HepG2 (cell line): ENCODE results near the gene GUCA1A. TPM values are rescaled to one million over a fixed set of nuclear protein-coding genes. Genes with fewer than 3 reads are reported as not detected.
A peak's percentile ranks its signal among the peaks of the same experiment; 100 is the strongest.

Source experiments
- ADNP ChIP-seq: sonication (generic); formaldehyde crosslinking; IDR thresholded peaks from 2 replicates; pipeline ENCODE4 v1.4.0; 2020; ENCODE audit warnings: missing genetic modification reagents
- ATF7 ChIP-seq, 2 experiments: fragments of 450-650 bp in 1 of 2; sonication (generic) in 1 of 2; formaldehyde crosslinking in 1 of 2; IDR thresholded peaks; 2 replicates each; pipeline versions ENCODE4 v1.4.0 to v1.6.1; 2016 to 2020; ENCODE audit warnings: antibody characterized with exemption in 1 of 2, mild to moderate bottlenecking in 1 of 2, missing genetic modification reagents in 1 of 2
- ETV6 ChIP-seq: sonication (generic); formaldehyde crosslinking; conservative IDR thresholded peaks from 2 replicates; pipeline ENCODE4 v1.4.0; 2020; ENCODE audit warnings: missing genetic modification reagents
- NPAS2 ChIP-seq: sonication (generic); formaldehyde crosslinking; IDR thresholded peaks from 2 replicates; pipeline ENCODE4 v1.8.0; 2022; ENCODE audit warnings: mild to moderate bottlenecking, missing genetic modification reagents, borderline replicate concordance
- PRDM10 ChIP-seq: sonication (generic); formaldehyde crosslinking; IDR thresholded peaks from 2 replicates; pipeline ENCODE4 v1.4.0; 2020; ENCODE audit warnings: low read depth, missing genetic modification reagents
- PREB ChIP-seq: sonication (generic); formaldehyde crosslinking; IDR thresholded peaks from 2 replicates; pipeline ENCODE4 v1.4.0; 2020; ENCODE audit warnings: missing genetic modification reagents
- REST ChIP-seq, 2 experiments: IDR thresholded peaks; 2 replicates each; pipeline ENCODE4 v1.6.1; 2011 to 2012; ENCODE audit warnings: low read length in 2 of 2, borderline replicate concordance in 1 of 2, low read depth in 1 of 2, mild to moderate bottlenecking in 1 of 2, moderate library complexity in 1 of 2
- SMC3 ChIP-seq: IDR thresholded peaks from 2 replicates; pipeline ENCODE4 v1.6.1; 2011; ENCODE audit warnings: low read length, improper control_type of control experiment
- TOE1 ChIP-seq: sonication (generic); formaldehyde crosslinking; IDR thresholded peaks from 2 replicates; pipeline ENCODE4 v1.4.0; 2020; ENCODE audit warnings: mild to moderate bottlenecking, missing genetic modification reagents
- ZBTB26 ChIP-seq: IDR thresholded peaks from 2 replicates; pipeline ENCODE4 v1.6.1; 2016; ENCODE audit warnings: missing compliant biosample characterization, missing genetic modification reagents, borderline replicate concordance
- ZNF564 ChIP-seq: sonication (generic); formaldehyde crosslinking; IDR thresholded peaks from 2 replicates; pipeline ENCODE4 v1.8.1; 2023; ENCODE audit warnings: mild to moderate bottlenecking, missing genetic modification reagents
- ZNF775 ChIP-seq: sonication (generic); formaldehyde crosslinking; IDR thresholded peaks from 2 replicates; pipeline ENCODE4 v1.4.0; 2020; ENCODE audit warnings: missing genetic modification reagents, mild to moderate bottlenecking, moderate library complexity, borderline replicate concordance
- ZSCAN22 ChIP-seq: sonication (generic); formaldehyde crosslinking; IDR thresholded peaks from 2 replicates; pipeline ENCODE4 v1.4.0; 2020; ENCODE audit warnings: mild to moderate bottlenecking, missing genetic modification reagents
- polyA plus RNA-seq, 8 experiments: library from polyadenylated mRNA; depleted of rRNA in 3 of 8; stranded (reverse) in 7 of 8; unstranded in 1 of 8; fragments of >200 nt; fragmentation: Illumina TruSeq in 4 of 8; extraction: Trizol in 4 of 8; gene quantifications; 2 replicates each; pipeline versions ENCODE4 v1.2.1 to v1.2.3, GENCODE V29; 2011 to 2016; ENCODE audit warnings: low read depth in 4 of 8, missing spikeins in 1 of 8, mixed read lengths in 1 of 8; ENCODE audit not compliant: insufficient read depth in 1 of 8
- total RNA-seq, 5 experiments: library from RNA; depleted of rRNA; stranded (reverse); fragments of >200 nt; fragmentation: Illumina TruSeq; extraction: Trizol; gene quantifications; 2 replicates each; pipeline ENCODE4 v1.2.3, GENCODE V29; 2016; ENCODE audit warnings: low read depth in 1 of 5
- TF ChIP-seq, protein P1 (sequence below): sonication (generic); formaldehyde crosslinking; IDR thresholded peaks from 2 replicates; pipeline ENCODE4 v1.9.0; 2021; ENCODE audit warnings: missing genetic modification reagents, mild to moderate bottlenecking, borderline replicate concordance

GUCA1A gene
- total and polyA plus RNA-seq, 2 of the 13 experiments (the other 11 are each of a cell fraction or from before 2014, with no cell fraction given), result not detected

- TF ChIP-seq, protein P1, sequence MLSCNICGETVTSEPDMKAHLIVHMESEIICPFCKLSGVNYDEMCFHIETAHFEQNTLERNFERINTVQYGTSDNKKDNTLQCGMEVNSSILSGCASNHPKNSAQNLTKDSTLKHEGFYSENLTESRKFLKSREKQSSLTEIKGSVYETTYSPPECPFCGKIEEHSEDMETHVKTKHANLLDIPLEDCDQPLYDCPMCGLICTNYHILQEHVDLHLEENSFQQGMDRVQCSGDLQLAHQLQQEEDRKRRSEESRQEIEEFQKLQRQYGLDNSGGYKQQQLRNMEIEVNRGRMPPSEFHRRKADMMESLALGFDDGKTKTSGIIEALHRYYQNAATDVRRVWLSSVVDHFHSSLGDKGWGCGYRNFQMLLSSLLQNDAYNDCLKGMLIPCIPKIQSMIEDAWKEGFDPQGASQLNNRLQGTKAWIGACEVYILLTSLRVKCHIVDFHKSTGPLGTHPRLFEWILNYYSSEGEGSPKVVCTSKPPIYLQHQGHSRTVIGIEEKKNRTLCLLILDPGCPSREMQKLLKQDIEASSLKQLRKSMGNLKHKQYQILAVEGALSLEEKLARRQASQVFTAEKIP (CRISPR knock-in tag), result no peak
- TF ChIP-seq ZBTB26 (CRISPR knock-in tag) (peak; percentile 84; the same call in 1 of the 2 replicates), NPAS2 (no peak), ZNF775 (CRISPR knock-in tag) (no peak), SMC3 (no peak; the same call in 1 of the 2 replicates), ZNF564 (peak; percentile 77; the same call in 1 of the 2 replicates), ATF7 (IDR thresholded peaks at IDR 0.05) (no peak), ATF7 (CRISPR knock-in tag; IDR thresholded peaks at IDR 0.05) (no peak), ADNP (CRISPR knock-in tag) (peak; percentile 82; the same call in 1 of the 2 replicates), TOE1 (CRISPR knock-in tag) (no peak), ETV6 (CRISPR knock-in tag) (peak; percentile 83; the same call in 1 of the 2 replicates), PRDM10 (CRISPR knock-in tag) (no peak), ZSCAN22 (CRISPR knock-in tag) (no peak), REST (IDR thresholded peaks at IDR 0.05; ENCODE audit: borderline replicate concordance in 1 of 2, low read depth in 1 of 2, low read length in 2 of 2) (peak in 1 of 2 experiments; percentile 85; a peak in 1 of 4 replicates), PREB (CRISPR knock-in tag) (no peak)
Measured at GRCh38 chr6:42217519-42218367, 44.6 kb downstream of the GUCA1A start, which contains the start of gene MRPS10 (continued).
